ENCODE results near the gene DALRD3. TPM values are rescaled to one million over a fixed set of nuclear protein-coding genes. Genes with fewer than 3 reads are reported as not detected.
"Not testable (repeated sequence)": the region's sequence is repeated elsewhere in the genome, so short reads cannot be mapped to it uniquely, and the experiment has no call there.

The DALRD3 gene
- total RNA-seq, 1 experiment from 2014 or later, result 42.5 TPM

- peak; percentile 94 for DNase-seq (ENCODE audit: low read depth)
Measured at GRCh38 chr3:49021813-49022687, 3.7 kb upstream of the DALRD3 start, which contains the start of gene NDUFAF3. NDUFAF3 (plus strand) TSS chr3:49022121; CDS start chr3:49022145, 24 bp downstream.

GRCh38 chr3:49021213-49021812 is 2.9 kb upstream of the DALRD3 start:
- DNase-seq (ENCODE audit: low read depth), result peak; percentile 97

GRCh38 chr3:49020330-49021212 is 2.2 kb upstream of the DALRD3 start:
- peak; percentile 65 for DNase-seq (ENCODE audit: low read depth)

- DNase-seq (ENCODE audit: low read depth), result no peak
Measured at GRCh38 chr3:49019941-49020329, 1.6 kb upstream of the DALRD3 start.

- no peak for DNase-seq (ENCODE audit: low read depth)
Measured at GRCh38 chr3:49018707-49019006, 277 bp upstream of the DALRD3 start.

- DNase-seq (ENCODE audit: low read depth), result no peak
Measured at GRCh38 chr3:49017229-49017970, 980 bp downstream of the DALRD3 start.

GRCh38 chr3:49016414-49017228 is 1.8 kb downstream of the DALRD3 start:
- DNase-seq (ENCODE audit: low read depth), result no peak

GRCh38 chr3:49015765-49016164 is 2.6 kb downstream of the DALRD3 start:
- no peak for DNase-seq (ENCODE audit: low read depth)

- no peak for DNase-seq (ENCODE audit: low read depth)
Measured at GRCh38 chr3:49015072-49015471, 3.3 kb downstream of the DALRD3 start.

- peak; percentile 50 for DNase-seq (ENCODE audit: low read depth)
Measured at GRCh38 chr3:49013738-49014660, 4.4 kb downstream of the DALRD3 start.

- DNase-seq (ENCODE audit: low read depth), result no peak
Measured at GRCh38 chr3:49013113-49013737, 5.2 kb downstream of the DALRD3 start.

GRCh38 chr3:49012441-49013017 is 5.9 kb downstream of the DALRD3 start:
- no peak for DNase-seq (ENCODE audit: low read depth)

- DNase-seq (ENCODE audit: low read depth), result no peak
Measured at GRCh38 chr3:49009396-49009795, 9.0 kb downstream of the DALRD3 start.

- DNase-seq (ENCODE audit: low read depth), result not testable (repeated sequence)
Measured at GRCh38 chr3:49008627-49009026, 9.8 kb downstream of the DALRD3 start.

GRCh38 chr3:49007771-49008528 is 10.4 kb downstream of the DALRD3 start:
- peak; percentile 83 for DNase-seq (ENCODE audit: low read depth)

GRCh38 chr3:49007068-49007770 is 11.2 kb downstream of the DALRD3 start, which contains the start of gene WDR6:
WDR6 (plus strand) TSS chr3:49007391; CDS start chr3:49007432, 41 bp downstream.
- peak; percentile 96 for DNase-seq (ENCODE audit: low read depth)
